ENCODE results near the gene GLYR1. TPM values are rescaled to one million over a fixed set of nuclear protein-coding genes. Genes with fewer than 3 reads are reported as not detected.

Gene GLYR1
- polyA plus RNA-seq, 1 donor from 2014 or later, result 78.6 TPM

DNA sequence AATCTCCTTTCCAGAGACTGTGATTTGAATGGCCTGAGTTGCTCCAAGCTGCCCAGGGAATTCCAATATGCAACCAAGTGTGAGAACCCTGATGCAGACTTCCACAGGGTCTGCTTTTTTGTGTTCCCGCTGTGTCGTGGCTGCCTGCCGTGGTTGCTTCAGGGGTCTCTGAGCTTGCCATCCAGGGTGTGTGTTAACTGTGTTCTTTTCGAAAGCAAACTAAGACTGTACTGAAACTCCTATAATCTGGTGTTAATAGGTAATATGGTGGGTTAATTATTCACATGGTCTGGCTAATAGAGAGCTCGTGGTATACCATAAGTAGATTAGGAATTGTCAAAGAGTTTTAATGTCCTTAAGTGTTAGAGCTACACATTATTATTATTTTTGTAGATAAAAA is 20.9 kb upstream of the GLYR1 start:
- H3F3A ChIP-seq (ENCODE audit: insufficient read depth, low read length, poor library complexity, severe bottlenecking), result no peaks in the 10 kb centered on the region
- H3K27me3 ChIP-seq (ENCODE audit: insufficient read depth, low read depth, low read length), result no peaks in the 10 kb centered on the region
- no peak overlapping the region for H3K9ac ChIP-seq (ENCODE audit: low read length)
- H4K20me1 ChIP-seq (ENCODE audit: insufficient read depth), result no peaks in the 10 kb centered on the region
- TF ChIP-seq, protein P1, sequence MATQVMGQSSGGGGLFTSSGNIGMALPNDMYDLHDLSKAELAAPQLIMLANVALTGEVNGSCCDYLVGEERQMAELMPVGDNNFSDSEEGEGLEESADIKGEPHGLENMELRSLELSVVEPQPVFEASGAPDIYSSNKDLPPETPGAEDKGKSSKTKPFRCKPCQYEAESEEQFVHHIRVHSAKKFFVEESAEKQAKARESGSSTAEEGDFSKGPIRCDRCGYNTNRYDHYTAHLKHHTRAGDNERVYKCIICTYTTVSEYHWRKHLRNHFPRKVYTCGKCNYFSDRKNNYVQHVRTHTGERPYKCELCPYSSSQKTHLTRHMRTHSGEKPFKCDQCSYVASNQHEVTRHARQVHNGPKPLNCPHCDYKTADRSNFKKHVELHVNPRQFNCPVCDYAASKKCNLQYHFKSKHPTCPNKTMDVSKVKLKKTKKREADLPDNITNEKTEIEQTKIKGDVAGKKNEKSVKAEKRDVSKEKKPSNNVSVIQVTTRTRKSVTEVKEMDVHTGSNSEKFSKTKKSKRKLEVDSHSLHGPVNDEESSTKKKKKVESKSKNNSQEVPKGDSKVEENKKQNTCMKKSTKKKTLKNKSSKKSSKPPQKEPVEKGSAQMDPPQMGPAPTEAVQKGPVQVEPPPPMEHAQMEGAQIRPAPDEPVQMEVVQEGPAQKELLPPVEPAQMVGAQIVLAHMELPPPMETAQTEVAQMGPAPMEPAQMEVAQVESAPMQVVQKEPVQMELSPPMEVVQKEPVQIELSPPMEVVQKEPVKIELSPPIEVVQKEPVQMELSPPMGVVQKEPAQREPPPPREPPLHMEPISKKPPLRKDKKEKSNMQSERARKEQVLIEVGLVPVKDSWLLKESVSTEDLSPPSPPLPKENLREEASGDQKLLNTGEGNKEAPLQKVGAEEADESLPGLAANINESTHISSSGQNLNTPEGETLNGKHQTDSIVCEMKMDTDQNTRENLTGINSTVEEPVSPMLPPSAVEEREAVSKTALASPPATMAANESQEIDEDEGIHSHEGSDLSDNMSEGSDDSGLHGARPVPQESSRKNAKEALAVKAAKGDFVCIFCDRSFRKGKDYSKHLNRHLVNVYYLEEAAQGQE (IDR thresholded peaks at IDR 0.05; ENCODE audit: borderline replicate concordance), result no peak
- TF ChIP-seq EZH2 (IDR thresholded peaks at IDR 0.05; ENCODE audit: borderline replicate concordance, insufficient read depth, low read length, poor library complexity, severe bottlenecking), result no peak
- TF ChIP-seq TAF1 (IDR thresholded peaks at IDR 0.05; ENCODE audit: low read depth), result no peak
- TF ChIP-seq, protein P2, sequence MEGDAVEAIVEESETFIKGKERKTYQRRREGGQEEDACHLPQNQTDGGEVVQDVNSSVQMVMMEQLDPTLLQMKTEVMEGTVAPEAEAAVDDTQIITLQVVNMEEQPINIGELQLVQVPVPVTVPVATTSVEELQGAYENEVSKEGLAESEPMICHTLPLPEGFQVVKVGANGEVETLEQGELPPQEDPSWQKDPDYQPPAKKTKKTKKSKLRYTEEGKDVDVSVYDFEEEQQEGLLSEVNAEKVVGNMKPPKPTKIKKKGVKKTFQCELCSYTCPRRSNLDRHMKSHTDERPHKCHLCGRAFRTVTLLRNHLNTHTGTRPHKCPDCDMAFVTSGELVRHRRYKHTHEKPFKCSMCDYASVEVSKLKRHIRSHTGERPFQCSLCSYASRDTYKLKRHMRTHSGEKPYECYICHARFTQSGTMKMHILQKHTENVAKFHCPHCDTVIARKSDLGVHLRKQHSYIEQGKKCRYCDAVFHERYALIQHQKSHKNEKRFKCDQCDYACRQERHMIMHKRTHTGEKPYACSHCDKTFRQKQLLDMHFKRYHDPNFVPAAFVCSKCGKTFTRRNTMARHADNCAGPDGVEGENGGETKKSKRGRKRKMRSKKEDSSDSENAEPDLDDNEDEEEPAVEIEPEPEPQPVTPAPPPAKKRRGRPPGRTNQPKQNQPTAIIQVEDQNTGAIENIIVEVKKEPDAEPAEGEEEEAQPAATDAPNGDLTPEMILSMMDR (IDR thresholded peaks at IDR 0.05; ENCODE audit: poor library complexity, severe bottlenecking), result no peak
- no peak for TF ChIP-seq RAD21 (conservative IDR thresholded peaks at IDR 0.05)
- no peak for TF ChIP-seq POLR2AphosphoS5 (IDR thresholded peaks at IDR 0.05)
- no peak for TF ChIP-seq MXI1 (conservative IDR thresholded peaks at IDR 0.05; ENCODE audit: poor library complexity, severe bottlenecking)
- no peaks in the 10 kb centered on the region for H3K9me3 ChIP-seq (ENCODE audit: low read length)
- H3K27ac ChIP-seq (ENCODE audit: low read length), result no peak overlapping the region
- H2AFZ ChIP-seq (ENCODE audit: low read depth, low read length), result no peak overlapping the region
- H3K9me2 ChIP-seq (ENCODE audit: insufficient read depth, low read length), result no peaks in the 10 kb centered on the region
- no peaks in the 10 kb centered on the region for H3K36me3 ChIP-seq (ENCODE audit: insufficient read depth, low read length)
- peaks cover 24% of the 10 kb centered on the region for H3K79me2 ChIP-seq (replicated peaks; ENCODE audit: insufficient read depth, low read length)
- no peak overlapping the region for H3K4me2 ChIP-seq (ENCODE audit: low read length)
- H3K4me3 ChIP-seq (ENCODE audit: low read length), result no peak overlapping the region

DNA sequence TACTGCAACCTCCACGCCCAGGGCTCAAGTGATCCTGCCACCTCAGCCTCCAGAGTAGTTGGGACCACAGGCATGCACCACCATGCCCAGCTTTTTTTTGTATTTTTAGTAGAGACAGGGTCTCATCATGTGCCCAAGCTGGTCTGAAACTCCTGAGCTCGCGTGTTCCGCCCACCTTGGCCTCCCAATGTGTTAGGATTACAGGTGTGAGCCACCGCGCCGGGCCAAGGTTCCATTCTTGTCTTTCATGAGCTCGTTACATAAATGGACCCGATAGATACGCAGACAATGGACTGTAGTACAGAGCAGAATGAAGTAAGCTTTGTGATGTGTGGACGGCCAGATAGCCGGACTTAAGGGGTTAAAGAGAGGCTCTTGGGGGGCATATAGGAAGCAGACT is 19.5 kb upstream of the GLYR1 start:
- H4K20me1 ChIP-seq (ENCODE audit: insufficient read depth), result no peaks in the 10 kb centered on the region
- H2AFZ ChIP-seq (ENCODE audit: low read depth, low read length), result no peak overlapping the region
- H3K36me3 ChIP-seq (ENCODE audit: insufficient read depth, low read length), result peaks cover 7% of the 10 kb centered on the region
- H3K27me3 ChIP-seq (ENCODE audit: insufficient read depth, low read depth, low read length), result no peaks in the 10 kb centered on the region
- no peak overlapping the region for H3K9ac ChIP-seq (ENCODE audit: low read length)
- H3K9me2 ChIP-seq (ENCODE audit: insufficient read depth, low read length), result no peaks in the 10 kb centered on the region
- H3K79me2 ChIP-seq (replicated peaks; ENCODE audit: insufficient read depth, low read length), result peaks cover 27% of the 10 kb centered on the region
- H3K4me3 ChIP-seq (ENCODE audit: low read length), result no peak overlapping the region
- TF ChIP-seq, protein P1 (IDR thresholded peaks at IDR 0.05; ENCODE audit: borderline replicate concordance), result no peak
- TF ChIP-seq MXI1 (conservative IDR thresholded peaks at IDR 0.05; ENCODE audit: poor library complexity, severe bottlenecking) (no peak), RAD21 (conservative IDR thresholded peaks at IDR 0.05) (no peak), POLR2AphosphoS5 (IDR thresholded peaks at IDR 0.05) (no peak), TAF1 (IDR thresholded peaks at IDR 0.05; ENCODE audit: low read depth) (no peak)
- TF ChIP-seq, protein P2 (IDR thresholded peaks at IDR 0.05; ENCODE audit: poor library complexity, severe bottlenecking), result no peak
- H3K27ac ChIP-seq (ENCODE audit: low read length), result no peak overlapping the region
- H3F3A ChIP-seq (ENCODE audit: insufficient read depth, low read length, poor library complexity, severe bottlenecking), result no peaks in the 10 kb centered on the region
- no peaks in the 10 kb centered on the region for H3K9me3 ChIP-seq (ENCODE audit: low read length)
- H3K4me2 ChIP-seq (ENCODE audit: low read length), result no peak overlapping the region

Measured in neural cell (in vitro differentiated cells).